SK-N-SH treated with all-trans-retinoic acid at 6 μM for 48 hours (cell line): ENCODE measurements around the gene CLDN14.

Source experiments
- ATAC-seq: fragments of 200-7000 bp; cut with Tn5 transposase; 3 replicates; pipeline ENCODE4 v1.9.1; 2020; ENCODE audit warnings: mild to moderate bottlenecking, moderate library complexity
- ARNTL ChIP-seq: fragments of 450-650 bp; formaldehyde crosslinking; IDR thresholded peaks from 2 replicates; pipeline ENCODE4 v1.5.0; 2020; ENCODE audit warnings: low read depth, mild to moderate bottlenecking, moderate library complexity, borderline replicate concordance
- BACH2 ChIP-seq: fragments of 250-450 bp; sonication (Bioruptor Pico); IDR thresholded peaks from 2 replicates; pipeline ENCODE4 v1.9.0; 2021; ENCODE audit warnings: mild to moderate bottlenecking, borderline replicate concordance
- CSDC2 ChIP-seq: fragments of 250-450 bp; sonication (Bioruptor Pico); IDR thresholded peaks from 2 replicates; pipeline ENCODE4 v1.5.0; 2020; ENCODE audit warnings: mild to moderate bottlenecking, moderate library complexity
- ESRRG ChIP-seq: fragments of 250-450 bp; sonication (Bioruptor Pico); IDR thresholded peaks from 2 replicates; pipeline ENCODE4 v1.6.1; 2021; ENCODE audit warnings: mild to moderate bottlenecking
- GLIS3 ChIP-seq: fragments of 250-450 bp; sonication (Bioruptor Pico); IDR thresholded peaks from 2 replicates; pipeline ENCODE4 v1.5.0; 2020; ENCODE audit warnings: mild to moderate bottlenecking, moderate library complexity
- ISL1 ChIP-seq: fragments of 250-450 bp; sonication (Bioruptor Pico); IDR thresholded peaks from 2 replicates; pipeline ENCODE4 v2.1.2; 2022; ENCODE audit warnings: mild to moderate bottlenecking, moderate library complexity
- OSR1 ChIP-seq: fragments of 250-450 bp; sonication (Bioruptor Pico); IDR thresholded peaks from 2 replicates; pipeline ENCODE4 v1.8.0; 2022; ENCODE audit warnings: moderate library complexity, mild to moderate bottlenecking, inconsistent platforms
- PPARA ChIP-seq: fragments of 250-450 bp; sonication (Bioruptor Pico); IDR thresholded peaks from 2 replicates; pipeline ENCODE4 v1.5.0; 2020; ENCODE audit warnings: mild to moderate bottlenecking, borderline replicate concordance
- RARB ChIP-seq: fragments of 250-450 bp; sonication (Bioruptor Pico); IDR thresholded peaks from 2 replicates; pipeline ENCODE4 v1.8.0; 2021; ENCODE audit warnings: mild to moderate bottlenecking, moderate library complexity
- SNAI2 ChIP-seq: fragments of 250-450 bp; sonication (Bioruptor Pico); IDR thresholded peaks from 2 replicates; pipeline ENCODE4 v1.5.0; 2020; ENCODE audit warnings: mild to moderate bottlenecking, moderate library complexity
- TCF4 ChIP-seq: fragments of 250-450 bp; sonication (Bioruptor Pico); IDR thresholded peaks from 2 replicates; pipeline ENCODE4 v1.8.0; 2021; ENCODE audit warnings: mild to moderate bottlenecking, moderate library complexity, borderline replicate concordance
- TOX ChIP-seq: fragments of 250-450 bp; sonication (Bioruptor Pico); IDR thresholded peaks from 2 replicates; pipeline ENCODE4 v1.8.0; 2021; ENCODE audit warnings: mild to moderate bottlenecking, moderate library complexity, borderline replicate concordance
- ZC3H10 ChIP-seq: fragments of 250-450 bp; sonication (Bioruptor Pico); IDR thresholded peaks from 2 replicates; pipeline ENCODE4 v1.5.1; 2021; ENCODE audit warnings: mild to moderate bottlenecking, moderate library complexity
- ZFP3 ChIP-seq: fragments of 250-450 bp; sonication (Bioruptor Pico); IDR thresholded peaks from 2 replicates; pipeline ENCODE4 v1.5.0; 2020; ENCODE audit warnings: mild to moderate bottlenecking, moderate library complexity
- ZFP30 ChIP-seq: fragments of 450-650 bp; formaldehyde crosslinking; IDR thresholded peaks from 2 replicates; pipeline ENCODE4 v1.5.0; 2022; ENCODE audit warnings: mild to moderate bottlenecking, moderate library complexity
- ZNF565 ChIP-seq: fragments of 450-650 bp; formaldehyde crosslinking; conservative IDR thresholded peaks from 2 replicates; pipeline ENCODE4 v1.5.0; 2020; ENCODE audit warnings: low read depth, mild to moderate bottlenecking, moderate library complexity
- ZNF70 ChIP-seq: fragments of 450-650 bp; formaldehyde crosslinking; IDR thresholded peaks from 2 replicates; pipeline ENCODE4 v1.5.0; 2020; ENCODE audit warnings: mild to moderate bottlenecking, moderate library complexity
- ZNF8 ChIP-seq: fragments of 450-650 bp; formaldehyde crosslinking; IDR thresholded peaks from 2 replicates; pipeline ENCODE4 v1.5.0; 2020; ENCODE audit warnings: mild to moderate bottlenecking, moderate library complexity
- TF ChIP-seq, protein P1 (sequence below): fragments of 250-450 bp; sonication (Bioruptor Pico); IDR thresholded peaks from 2 replicates; pipeline ENCODE4 v1.5.0; 2020; ENCODE audit warnings: mild to moderate bottlenecking, moderate library complexity
- TF ChIP-seq, protein P2 (sequence below): fragments of 250-450 bp; sonication (Bioruptor Pico); IDR thresholded peaks from 2 replicates; pipeline ENCODE4 v1.8.0; 2021; ENCODE audit warnings: low read depth, mild to moderate bottlenecking, moderate library complexity, borderline replicate concordance
- TF ChIP-seq, protein P3 (sequence below): fragments of 250-450 bp; sonication (Bioruptor Pico); IDR thresholded peaks from 2 replicates; pipeline ENCODE4 v1.8.0; 2020; ENCODE audit warnings: mild to moderate bottlenecking, moderate library complexity, borderline replicate concordance
- TF ChIP-seq, protein P4 (sequence below): fragments of 250-450 bp; sonication (Bioruptor Pico); IDR thresholded peaks from 2 replicates; pipeline ENCODE4 v1.5.1; 2021; ENCODE audit warnings: mild to moderate bottlenecking, moderate library complexity

Gene CLDN14

DNA sequence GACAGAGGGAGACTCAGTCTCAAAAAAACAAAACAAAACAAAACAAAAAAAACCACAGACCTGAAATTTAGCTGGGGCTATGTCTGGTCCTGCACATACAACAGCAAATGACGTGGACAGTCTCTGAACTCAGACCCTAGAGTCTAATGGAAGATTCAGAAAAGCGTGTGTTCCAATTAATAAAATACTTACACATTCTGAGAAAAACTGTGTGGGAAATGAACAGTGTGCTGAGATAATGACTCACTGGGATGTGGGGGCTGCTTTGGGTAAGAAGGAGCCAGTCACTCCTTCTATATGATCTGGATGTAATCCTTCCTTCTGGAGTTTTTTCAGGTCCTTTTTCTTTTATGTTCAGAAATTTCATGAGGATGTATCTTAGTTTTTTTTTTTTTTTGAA is 29.4 kb downstream of the CLDN14 start:
- no peak for ATAC-seq
- TF ChIP-seq, protein P1, sequence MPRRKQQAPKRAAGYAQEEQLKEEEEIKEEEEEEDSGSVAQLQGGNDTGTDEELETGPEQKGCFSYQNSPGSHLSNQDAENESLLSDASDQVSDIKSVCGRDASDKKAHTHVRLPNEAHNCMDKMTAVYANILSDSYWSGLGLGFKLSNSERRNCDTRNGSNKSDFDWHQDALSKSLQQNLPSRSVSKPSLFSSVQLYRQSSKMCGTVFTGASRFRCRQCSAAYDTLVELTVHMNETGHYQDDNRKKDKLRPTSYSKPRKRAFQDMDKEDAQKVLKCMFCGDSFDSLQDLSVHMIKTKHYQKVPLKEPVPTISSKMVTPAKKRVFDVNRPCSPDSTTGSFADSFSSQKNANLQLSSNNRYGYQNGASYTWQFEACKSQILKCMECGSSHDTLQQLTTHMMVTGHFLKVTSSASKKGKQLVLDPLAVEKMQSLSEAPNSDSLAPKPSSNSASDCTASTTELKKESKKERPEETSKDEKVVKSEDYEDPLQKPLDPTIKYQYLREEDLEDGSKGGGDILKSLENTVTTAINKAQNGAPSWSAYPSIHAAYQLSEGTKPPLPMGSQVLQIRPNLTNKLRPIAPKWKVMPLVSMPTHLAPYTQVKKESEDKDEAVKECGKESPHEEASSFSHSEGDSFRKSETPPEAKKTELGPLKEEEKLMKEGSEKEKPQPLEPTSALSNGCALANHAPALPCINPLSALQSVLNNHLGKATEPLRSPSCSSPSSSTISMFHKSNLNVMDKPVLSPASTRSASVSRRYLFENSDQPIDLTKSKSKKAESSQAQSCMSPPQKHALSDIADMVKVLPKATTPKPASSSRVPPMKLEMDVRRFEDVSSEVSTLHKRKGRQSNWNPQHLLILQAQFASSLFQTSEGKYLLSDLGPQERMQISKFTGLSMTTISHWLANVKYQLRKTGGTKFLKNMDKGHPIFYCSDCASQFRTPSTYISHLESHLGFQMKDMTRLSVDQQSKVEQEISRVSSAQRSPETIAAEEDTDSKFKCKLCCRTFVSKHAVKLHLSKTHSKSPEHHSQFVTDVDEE (CRISPR knock-in tag), result no peak
- TF ChIP-seq GLIS3 (CRISPR knock-in tag) (no peak), ISL1 (CRISPR knock-in tag) (no peak), SNAI2 (CRISPR knock-in tag) (no peak), OSR1 (CRISPR knock-in tag) (no peak), ZC3H10 (CRISPR knock-in tag) (no peak), PPARA (no peak), ZNF565 (CRISPR knock-in tag) (no peak), ARNTL (CRISPR knock-in tag) (no peak), RARB (CRISPR knock-in tag) (no peak), BACH2 (CRISPR knock-in tag) (no peak), ZNF70 (no peak), TCF4 (no peak)
- TF ChIP-seq, protein P2, sequence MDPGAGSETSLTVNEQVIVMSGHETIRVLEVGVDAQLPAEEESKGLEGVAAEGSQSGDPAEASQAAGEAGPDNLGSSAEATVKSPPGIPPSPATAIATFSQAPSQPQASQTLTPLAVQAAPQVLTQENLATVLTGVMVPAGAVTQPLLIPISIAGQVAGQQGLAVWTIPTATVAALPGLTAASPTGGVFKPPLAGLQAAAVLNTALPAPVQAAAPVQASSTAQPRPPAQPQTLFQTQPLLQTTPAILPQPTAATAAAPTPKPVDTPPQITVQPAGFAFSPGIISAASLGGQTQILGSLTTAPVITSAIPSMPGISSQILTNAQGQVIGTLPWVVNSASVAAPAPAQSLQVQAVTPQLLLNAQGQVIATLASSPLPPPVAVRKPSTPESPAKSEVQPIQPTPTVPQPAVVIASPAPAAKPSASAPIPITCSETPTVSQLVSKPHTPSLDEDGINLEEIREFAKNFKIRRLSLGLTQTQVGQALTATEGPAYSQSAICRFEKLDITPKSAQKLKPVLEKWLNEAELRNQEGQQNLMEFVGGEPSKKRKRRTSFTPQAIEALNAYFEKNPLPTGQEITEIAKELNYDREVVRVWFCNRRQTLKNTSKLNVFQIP (CRISPR knock-in tag), result no peak

DNA sequence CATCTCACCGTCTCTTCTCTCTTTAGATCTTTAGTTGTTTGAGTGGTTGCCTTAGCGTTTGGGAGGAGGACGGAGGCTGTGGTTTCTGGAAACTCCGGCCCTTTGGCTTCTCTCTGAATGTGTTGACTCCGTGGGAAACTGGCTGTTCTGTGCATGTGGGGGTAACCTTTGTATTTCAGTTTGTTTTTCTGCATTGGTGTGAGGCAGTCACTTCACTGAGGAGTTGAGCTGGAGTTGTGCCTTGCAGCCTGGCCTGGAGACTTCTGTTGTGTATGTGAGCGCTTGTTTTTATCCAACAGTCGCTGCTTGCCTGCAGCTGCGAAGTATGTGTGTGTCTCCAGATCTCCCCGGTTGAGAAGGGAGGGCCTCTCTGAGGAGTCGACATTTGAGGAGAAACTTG is 33.6 kb downstream of the CLDN14 start:
- no peak for ATAC-seq
- TF ChIP-seq OSR1 (CRISPR knock-in tag), result no peak
- TF ChIP-seq, protein P3, sequence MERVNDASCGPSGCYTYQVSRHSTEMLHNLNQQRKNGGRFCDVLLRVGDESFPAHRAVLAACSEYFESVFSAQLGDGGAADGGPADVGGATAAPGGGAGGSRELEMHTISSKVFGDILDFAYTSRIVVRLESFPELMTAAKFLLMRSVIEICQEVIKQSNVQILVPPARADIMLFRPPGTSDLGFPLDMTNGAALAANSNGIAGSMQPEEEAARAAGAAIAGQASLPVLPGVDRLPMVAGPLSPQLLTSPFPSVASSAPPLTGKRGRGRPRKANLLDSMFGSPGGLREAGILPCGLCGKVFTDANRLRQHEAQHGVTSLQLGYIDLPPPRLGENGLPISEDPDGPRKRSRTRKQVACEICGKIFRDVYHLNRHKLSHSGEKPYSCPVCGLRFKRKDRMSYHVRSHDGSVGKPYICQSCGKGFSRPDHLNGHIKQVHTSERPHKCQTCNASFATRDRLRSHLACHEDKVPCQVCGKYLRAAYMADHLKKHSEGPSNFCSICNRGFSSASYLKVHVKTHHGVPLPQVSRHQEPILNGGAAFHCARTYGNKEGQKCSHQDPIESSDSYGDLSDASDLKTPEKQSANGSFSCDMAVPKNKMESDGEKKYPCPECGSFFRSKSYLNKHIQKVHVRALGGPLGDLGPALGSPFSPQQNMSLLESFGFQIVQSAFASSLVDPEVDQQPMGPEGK, result no peak
- no peak for TF ChIP-seq ZNF8 (CRISPR knock-in tag)
- TF ChIP-seq ZNF70, result no peak
- no peak for TF ChIP-seq ZFP3 (CRISPR knock-in tag)
- TF ChIP-seq, protein P1 (CRISPR knock-in tag), result no peak
- TF ChIP-seq CSDC2, result no peak
- TF ChIP-seq TCF4, result no peak
- TF ChIP-seq ZFP30 (CRISPR knock-in tag), result no peak
- TF ChIP-seq PPARA, result no peak
- TF ChIP-seq ZNF565 (CRISPR knock-in tag), result no peak
- TF ChIP-seq, all 23 proteins: peak for 0

DNA sequence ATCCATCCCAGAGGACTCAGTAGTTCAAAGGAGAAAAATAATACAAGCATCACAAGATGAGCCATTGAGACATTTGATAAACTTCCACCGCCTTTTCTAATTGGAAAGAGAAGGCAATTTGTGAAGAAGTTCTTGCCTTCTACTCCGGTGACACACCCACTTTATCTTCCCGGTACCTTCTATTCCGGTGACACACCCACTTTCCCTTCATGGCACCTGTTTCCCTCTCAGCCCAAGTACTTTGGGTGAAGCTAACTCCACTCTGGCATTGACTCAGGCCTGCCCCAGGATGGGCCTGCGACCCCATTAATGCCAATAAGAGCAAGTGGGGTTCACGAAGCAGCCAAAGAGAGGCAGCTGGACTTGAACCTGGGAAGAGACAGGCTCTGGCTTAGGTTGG is 38.2 kb downstream of the CLDN14 start:
- no peak for TF ChIP-seq ZNF565 (CRISPR knock-in tag)
- TF ChIP-seq OSR1 (CRISPR knock-in tag), result no peak
- TF ChIP-seq SNAI2 (CRISPR knock-in tag), result no peak
- TF ChIP-seq BACH2 (CRISPR knock-in tag), result no peak
- TF ChIP-seq, protein P4, sequence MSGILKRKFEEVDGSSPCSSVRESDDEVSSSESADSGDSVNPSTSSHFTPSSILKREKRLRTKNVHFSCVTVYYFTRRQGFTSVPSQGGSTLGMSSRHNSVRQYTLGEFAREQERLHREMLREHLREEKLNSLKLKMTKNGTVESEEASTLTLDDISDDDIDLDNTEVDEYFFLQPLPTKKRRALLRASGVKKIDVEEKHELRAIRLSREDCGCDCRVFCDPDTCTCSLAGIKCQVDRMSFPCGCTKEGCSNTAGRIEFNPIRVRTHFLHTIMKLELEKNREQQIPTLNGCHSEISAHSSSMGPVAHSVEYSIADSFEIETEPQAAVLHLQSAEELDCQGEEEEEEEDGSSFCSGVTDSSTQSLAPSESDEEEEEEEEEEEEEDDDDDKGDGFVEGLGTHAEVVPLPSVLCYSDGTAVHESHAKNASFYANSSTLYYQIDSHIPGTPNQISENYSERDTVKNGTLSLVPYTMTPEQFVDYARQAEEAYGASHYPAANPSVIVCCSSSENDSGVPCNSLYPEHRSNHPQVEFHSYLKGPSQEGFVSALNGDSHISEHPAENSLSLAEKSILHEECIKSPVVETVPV (CRISPR knock-in tag), result no peak
- TF ChIP-seq, protein P2 (CRISPR knock-in tag), result no peak
- no peak for TF ChIP-seq ESRRG
- no peak for TF ChIP-seq TOX
- TF ChIP-seq ZFP30 (CRISPR knock-in tag), result no peak
- TF ChIP-seq PPARA, result no peak
- no peak for TF ChIP-seq ARNTL (CRISPR knock-in tag)
- TF ChIP-seq, protein P1 (CRISPR knock-in tag), result no peak
- no peak for TF ChIP-seq ZNF70
- no peak for TF ChIP-seq RARB (CRISPR knock-in tag)
- no peak for TF ChIP-seq ZC3H10 (CRISPR knock-in tag)
- ATAC-seq, result no peak
